Liver (tissue), 3 donors: ENCODE data around the gene HTATSF1.

ENCODE experiments used
- CTCF ChIP-seq: fragments of 150-350 bp; IDR thresholded peaks from 2 replicates; pipeline ENCODE4 v1.5.1; 2017; ENCODE audit warnings: improper control_type of control experiment, low read depth, low read length; ENCODE audit not compliant: missing input control
- EGR1 ChIP-seq, 2 donors: IDR thresholded peaks; 2 replicates each; pipeline ENCODE4 v1.6.1; 2016 to 2018; ENCODE audit warnings: antibody characterized with exemption in 2 of 2, low read depth in 2 of 2
- HNF4G ChIP-seq: IDR thresholded peaks from 2 replicates; pipeline ENCODE4 v1.6.1; 2016; ENCODE audit warnings: antibody characterized with exemption
- JUND ChIP-seq, 2 donors: IDR thresholded peaks; 2 replicates each; pipeline ENCODE4 v1.6.1; 2016; ENCODE audit warnings: antibody characterized with exemption in 2 of 2
- RAD21 ChIP-seq, 2 donors: IDR thresholded peaks; 2 replicates each; pipeline ENCODE4 v1.6.1; 2016; ENCODE audit warnings: antibody characterized with exemption in 2 of 2, mild to moderate bottlenecking in 2 of 2
- REST ChIP-seq: IDR thresholded peaks from 2 replicates; pipeline ENCODE4 v1.6.1; 2016; ENCODE audit warnings: antibody characterized with exemption, mild to moderate bottlenecking
- SP1 ChIP-seq: IDR thresholded peaks from 2 replicates; pipeline ENCODE4 v1.6.1; 2018; ENCODE audit warnings: antibody characterized with exemption, mild to moderate bottlenecking
- TAF1 ChIP-seq: conservative IDR thresholded peaks from 2 replicates; pipeline ENCODE4 v1.6.1; 2016; ENCODE audit warnings: antibody characterized with exemption, mild to moderate bottlenecking
- donor health status: healthy.
- donor health status: healthy.

GRCh38 chrX:136475236-136475635 is 22.2 kb upstream of the HTATSF1 start:
- TF ChIP-seq EGR1 (IDR thresholded peaks at IDR 0.05; ENCODE audit: low read depth in 2 of 2) = no peak
- no peak for TF ChIP-seq CTCF
- TF ChIP-seq HNF4G = no peak
- TF ChIP-seq SP1 = no peak
- no peak for TF ChIP-seq JUND (IDR thresholded peaks at IDR 0.05)
- TF ChIP-seq TAF1 = no peak
- no peak for TF ChIP-seq RAD21 (IDR thresholded peaks at IDR 0.05)
- no peak for TF ChIP-seq REST
